Epithelial cell of prostate (primary cell): ENCODE data around the gene DSC2.
"Not testable (repeated sequence)": the region's sequence is repeated elsewhere in the genome, so short reads cannot be mapped to it uniquely, and the experiment has no call there.

ENCODE experiments used
- DNase-seq: peaks from one replicate; pipeline ENCODE4 v3.0.0-alpha.2; 2011; ENCODE audit warnings: low read depth, low spot score
- H3K27ac ChIP-seq: fragments of 450-650 bp; 2 replicates; pipeline ENCODE4 v1.5.1; 2017; ENCODE audit warnings: mild to moderate bottlenecking

DSC2 gene

DNA sequence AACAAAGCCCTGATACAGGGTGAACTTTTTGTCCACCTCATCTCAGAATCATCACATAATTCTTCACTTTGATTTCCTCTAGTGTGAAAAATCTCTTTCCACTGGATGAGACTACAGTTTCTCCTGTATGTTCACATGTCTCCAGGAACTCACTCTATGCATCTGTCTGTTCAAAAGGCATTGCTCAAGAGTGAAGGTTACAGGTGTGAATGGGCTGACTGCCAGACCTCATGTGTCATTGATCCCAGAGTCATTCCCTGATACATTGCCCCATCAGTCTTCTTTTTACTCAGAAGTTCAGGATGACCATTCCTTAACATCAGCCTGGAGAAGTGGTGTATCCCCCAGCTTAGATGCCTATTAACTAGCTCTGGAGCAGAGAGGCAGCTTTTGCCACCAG lies 55.3 kb downstream of the DSC2 start:
- DNase-seq = peak; percentile 83
- H3K27ac ChIP-seq = peak overlapping the region; percentile 69

DNA sequence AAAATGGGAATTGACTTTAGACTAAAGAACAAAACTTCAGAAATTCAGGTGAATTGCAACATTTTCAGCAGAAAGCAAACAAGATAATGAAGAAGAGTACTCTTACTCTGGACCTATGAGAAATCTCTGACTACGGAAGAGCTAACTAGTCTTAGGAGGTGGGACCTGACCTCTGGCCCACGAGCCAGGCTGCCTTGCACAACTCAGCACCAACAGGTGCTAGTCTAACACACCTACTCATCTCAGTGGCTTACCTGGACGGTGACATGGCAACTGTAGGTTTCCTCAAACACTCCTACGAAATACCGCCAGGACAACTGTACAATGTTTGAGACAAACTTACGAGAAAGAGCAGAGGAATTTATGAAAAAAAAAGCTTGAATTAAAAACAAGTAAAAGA lies 56.6 kb downstream of the DSC2 start:
- no peak for DNase-seq
- peak overlapping the region; percentile 69 for H3K27ac ChIP-seq

- H3K27ac ChIP-seq = peak overlapping the region; percentile 69
Measured at GRCh38 chr18:31044926-31045325, 57.3 kb downstream of the DSC2 start.

DNA sequence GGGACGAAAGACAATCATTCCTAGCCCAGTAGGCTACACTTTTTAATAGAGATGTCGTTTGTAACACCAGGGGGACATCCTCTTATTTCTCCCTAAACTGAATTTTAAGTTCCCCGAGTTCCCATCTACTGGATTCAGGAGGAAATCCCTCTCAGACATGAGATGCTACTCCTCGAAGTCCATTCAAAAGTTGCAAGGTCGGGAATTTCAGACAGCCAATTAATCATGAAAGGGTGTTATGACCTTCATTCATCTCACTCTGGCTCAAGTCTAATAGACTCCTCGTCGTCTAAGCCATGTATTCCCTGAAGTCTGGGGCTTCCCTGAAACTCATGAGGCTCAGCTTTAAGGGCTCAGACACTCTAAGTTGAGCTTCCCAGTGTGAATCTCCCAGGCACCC lies 58.5 kb downstream of the DSC2 start:
- no peak overlapping the region for H3K27ac ChIP-seq
- no peak for DNase-seq

More at GRCh38 chr18:31044926-31045325, 57.3 kb downstream of the DSC2 start:
- DNase-seq = no peak

GRCh38 chr18:31042406-31043181 lies 59.6 kb downstream of the DSC2 start, which contains the start of gene DSC3:
DSC3 (minus strand) TSS chr18:31042742; CDS start chr18:31042660, 82 bp downstream.
- DNase-seq = peak; percentile 76
- peak within 1 kb of the TSS; percentile 94 for H3K27ac ChIP-seq

- peak overlapping the region; percentile 94 for H3K27ac ChIP-seq
- no peak for DNase-seq
Measured at GRCh38 chr18:31042084-31042405, 60.2 kb downstream of the DSC2 start.

GRCh38 chr18:31041271-31042083 lies 60.7 kb downstream of the DSC2 start:
- peak overlapping the region; percentile 94 for H3K27ac ChIP-seq
- DNase-seq = no peak

- H3K27ac ChIP-seq = peak overlapping the region; percentile 94
- DNase-seq = no peak
Measured at GRCh38 chr18:31040686-31041270, 61.4 kb downstream of the DSC2 start.

DNA sequence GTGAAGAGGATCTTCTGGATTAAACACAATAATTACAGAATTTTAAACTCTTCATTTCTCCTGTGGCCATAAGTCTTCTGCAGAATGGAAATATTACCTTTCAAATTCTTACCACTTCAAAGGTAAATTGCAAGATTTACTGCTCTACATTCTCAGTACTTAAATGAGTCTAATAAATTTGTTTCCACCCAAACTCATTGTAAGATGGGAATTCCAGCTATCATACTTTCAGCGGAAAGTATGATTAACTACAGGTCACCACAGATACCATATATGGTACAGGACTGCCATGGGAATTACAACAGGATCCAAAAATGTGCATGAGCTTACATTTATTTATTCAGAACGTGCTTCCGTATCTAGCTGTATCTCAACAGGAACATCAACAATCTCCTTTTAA lies 62.8 kb downstream of the DSC2 start:
- peak overlapping the region; percentile 94 for H3K27ac ChIP-seq
- DNase-seq = peak; percentile 60

GRCh38 chr18:31037686-31038085 lies 64.5 kb downstream of the DSC2 start:
- not testable (repeated sequence) for DNase-seq, H3K27ac ChIP-seq

DNA sequence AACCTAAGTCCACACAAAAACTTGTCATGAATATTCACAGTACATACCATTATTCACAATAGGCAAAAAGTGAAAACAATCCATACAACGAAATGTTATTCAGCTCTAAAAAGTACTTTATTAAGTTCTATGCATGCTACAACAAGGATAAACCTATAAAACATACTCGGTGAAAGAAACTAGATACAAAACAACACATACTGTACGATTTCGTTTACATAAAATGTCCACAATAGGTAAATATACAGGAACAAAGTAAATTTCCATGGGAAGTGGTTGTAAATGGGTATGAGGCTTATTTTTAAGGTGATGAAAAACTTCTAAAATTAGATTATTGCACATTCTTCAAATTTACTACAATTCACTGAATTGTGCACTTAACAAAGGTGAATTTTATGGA lies 67.7 kb downstream of the DSC2 start:
- DNase-seq = no peak
- H3K27ac ChIP-seq = no peak overlapping the region

GRCh38 chr18:31030574-31031278 lies 71.5 kb downstream of the DSC2 start:
- H3K27ac ChIP-seq = no peak overlapping the region
- DNase-seq = no peak

- no peak for DNase-seq
- no peak overlapping the region for H3K27ac ChIP-seq
Measured at GRCh38 chr18:31015715-31016434, 86.3 kb downstream of the DSC2 start.

DNA sequence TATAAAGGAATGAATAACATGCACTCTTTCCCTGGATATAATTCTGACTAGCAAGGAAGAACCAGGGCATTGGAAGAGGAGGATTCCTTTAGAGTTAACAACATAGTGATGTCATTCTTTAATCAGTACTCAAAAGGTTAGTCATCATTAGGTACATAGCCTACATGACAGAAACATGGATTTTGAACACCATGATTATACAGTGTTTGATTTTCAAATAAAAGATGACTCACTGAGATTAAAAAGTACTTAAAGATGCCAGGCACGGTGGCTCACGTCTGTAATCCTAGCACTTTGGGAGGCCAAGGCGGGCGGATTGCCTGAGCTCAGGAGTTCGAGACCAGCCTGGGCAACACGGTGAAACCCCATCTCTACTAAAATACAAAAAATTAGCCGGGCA lies 90.8 kb downstream of the DSC2 start:
- peak overlapping the region; percentile 58 for H3K27ac ChIP-seq

GRCh38 chr18:31010601-31011000 lies 91.6 kb downstream of the DSC2 start:
- DNase-seq = no peak
- H3K27ac ChIP-seq = peak overlapping the region; percentile 58

More for the DNA sequence above, 90.8 kb downstream of the DSC2 start:
- peak; percentile 96 for DNase-seq
